Omental fat pad (tissue), 4 donors: ENCODE data around the gene DPPA3. TPM values are rescaled to one million over a fixed set of nuclear protein-coding genes. Genes with fewer than 3 reads are reported as not detected.
"Not testable (repeated sequence)": the region's sequence is repeated elsewhere in the genome, so short reads cannot be mapped to it uniquely, and the experiment has no call there.

ENCODE experiments used
- ATAC-seq: fragments of 150-250 bp; one replicate; pipeline ENCODE4 v1.9.1; 2016; ENCODE audit warnings: mild to moderate bottlenecking, moderate library complexity; ENCODE audit not compliant: low FRiP score
- DNase-seq: peaks from one replicate; pipeline ENCODE4 v3.0.0-alpha.2; 2019; ENCODE audit warnings: low spot score
- CTCF ChIP-seq, 3 donors: fragments of 450-650 bp; IDR thresholded peaks; one replicate each; pipeline ENCODE4 v1.5.1; 2016 to 2017; ENCODE audit warnings: antibody characterized with exemption in 3 of 3, mild to moderate bottlenecking in 3 of 3, moderate library complexity in 2 of 3
- total RNA-seq, 4 donors: library from RNA; depleted of rRNA; stranded (reverse); fragments of >200 nt; gene quantifications; one replicate each; pipeline ENCODE4 v1.1.0, GENCODE V29; 2016

The DPPA3 gene
- total RNA-seq, 4 donors from 2014 or later: not detected

- ATAC-seq (no peak), DNase-seq (no peak)
- no peak for TF ChIP-seq CTCF (IDR thresholded peaks at IDR 0.05)
Measured at GRCh38 chr12:7751394-7751793, 40.2 kb downstream of the DPPA3 start.

GRCh38 chr12:7751941-7752922, 41.0 kb downstream of the DPPA3 start:
- not testable (repeated sequence) for ATAC-seq, DNase-seq

GRCh38 chr12:7755668-7756067, 44.4 kb downstream of the DPPA3 start:
- not testable (repeated sequence) for DNase-seq, ATAC-seq

GRCh38 chr12:7756993-7757392, 45.8 kb downstream of the DPPA3 start:
- no peak for TF ChIP-seq CTCF (IDR thresholded peaks at IDR 0.05)
- ATAC-seq (no peak), DNase-seq (no peak)

- ATAC-seq (no peak), DNase-seq (no peak)
- no peak for TF ChIP-seq CTCF (IDR thresholded peaks at IDR 0.05)
Measured at GRCh38 chr12:7758766-7759140, 47.5 kb downstream of the DPPA3 start.

Other genes starting within 250 kb of the DPPA3 start
- gene CD163, start 207.7 kb upstream of the DPPA3 start, total RNA-seq: 100 to 1,000 TPM; 367 to 848 (median 615) TPM
- not detected for gene APOBEC1, start 45.5 kb upstream of the DPPA3 start, total RNA-seq
- gene GDF3, start 15.7 kb upstream of the DPPA3 start, total RNA-seq: not detected
- gene CLEC4C, start 35.9 kb downstream of the DPPA3 start, total RNA-seq: not detected
- gene NANOGNB, start 53.8 kb downstream of the DPPA3 start, total RNA-seq: not detected
- under 1 TPM in 1 of 4 donors, not detected in 3; 0.63 TPM for gene NANOG, start 78.0 kb downstream of the DPPA3 start, total RNA-seq
- gene SLC2A14, start 161.5 kb downstream of the DPPA3 start, total RNA-seq: not detected
- 100 to 1,000 TPM in 3 of 4 donors, 10 to 100 TPM in 1; 72.5 to 156 (median 135) TPM for gene SLC2A3, start 224.8 kb downstream of the DPPA3 start, total RNA-seq